DMS79 (cell line): Measurements from ENCODE around the gene CFDP1.
"Not testable (repeated sequence)": the region's sequence is repeated elsewhere in the genome, so short reads cannot be mapped to it uniquely, and the experiment has no call there.

Experiments used
- DNase-seq: peaks from one replicate; lab custom pipeline; 2025; lab: John Stamatoyannopoulos, UW

Gene CFDP1

GRCh38 chr16:75293173-75293572 lies 140.1 kb downstream of the CFDP1 start:
- no peak for DNase-seq

- DNase-seq: no peak
Observed at GRCh38 chr16:75292691-75293090, 140.6 kb downstream of the CFDP1 start.

- DNase-seq: no peak
Observed at GRCh38 chr16:75289189-75289588, 144.1 kb downstream of the CFDP1 start.

GRCh38 chr16:75288596-75289120 lies 144.6 kb downstream of the CFDP1 start:
- no peak for DNase-seq

GRCh38 chr16:75288181-75288580 lies 145.1 kb downstream of the CFDP1 start:
- no peak for DNase-seq

GRCh38 chr16:75287708-75288107 lies 145.6 kb downstream of the CFDP1 start:
- DNase-seq: no peak

GRCh38 chr16:75286389-75286788 lies 146.9 kb downstream of the CFDP1 start:
- DNase-seq: no peak

GRCh38 chr16:75282466-75283281 lies 150.6 kb downstream of the CFDP1 start:
- no peak for DNase-seq

- no peak for DNase-seq
Observed at GRCh38 chr16:75281826-75282225, 151.5 kb downstream of the CFDP1 start.

GRCh38 chr16:75281009-75281408 lies 152.3 kb downstream of the CFDP1 start:
- DNase-seq: not testable (repeated sequence)

GRCh38 chr16:75280331-75280804 lies 152.9 kb downstream of the CFDP1 start:
- DNase-seq: no peak

GRCh38 chr16:75279305-75279704 lies 154.0 kb downstream of the CFDP1 start:
- DNase-seq: no peak

GRCh38 chr16:75273054-75273925 lies 160.0 kb downstream of the CFDP1 start:
- no peak for DNase-seq

- not testable (repeated sequence) for DNase-seq
Observed at GRCh38 chr16:75272629-75273028, 160.7 kb downstream of the CFDP1 start.

- no peak for DNase-seq
Observed at GRCh38 chr16:75272097-75272551, 161.2 kb downstream of the CFDP1 start.

- DNase-seq: no peak
Observed at GRCh38 chr16:75271441-75272096, 161.7 kb downstream of the CFDP1 start.

- DNase-seq: not testable (repeated sequence)
Observed at GRCh38 chr16:75269358-75269757, 163.9 kb downstream of the CFDP1 start.

- DNase-seq: peak; percentile 87
Observed at GRCh38 chr16:75267631-75268264, 165.6 kb downstream of the CFDP1 start.

GRCh38 chr16:75266738-75267630 lies 166.3 kb downstream of the CFDP1 start:
- no peak for DNase-seq

GRCh38 chr16:75265911-75266701 lies 167.2 kb downstream of the CFDP1 start:
- no peak for DNase-seq
